Measurements from ENCODE around the gene TNNC2.

DNA sequence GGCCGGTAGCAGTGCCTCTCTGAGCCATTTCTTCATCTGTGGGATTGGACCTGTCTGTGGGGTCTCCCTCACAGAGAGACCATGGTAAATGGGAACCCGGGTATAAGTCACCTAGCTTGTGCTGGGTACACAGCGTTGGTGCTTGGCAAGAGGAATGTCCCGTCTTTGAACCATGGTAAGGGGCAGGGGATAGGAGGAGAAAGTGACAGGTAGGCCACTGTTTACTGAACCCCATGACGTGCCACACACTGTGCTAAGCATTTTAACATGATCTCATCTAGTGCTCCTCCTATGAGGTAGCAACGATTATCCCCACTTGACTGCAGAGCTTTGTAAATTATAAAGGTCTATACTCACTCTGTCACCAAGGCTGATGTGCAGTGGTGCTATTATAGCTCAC is 600 bp upstream of the TNNC2 start:
- TF ChIP-seq, protein P1, sequence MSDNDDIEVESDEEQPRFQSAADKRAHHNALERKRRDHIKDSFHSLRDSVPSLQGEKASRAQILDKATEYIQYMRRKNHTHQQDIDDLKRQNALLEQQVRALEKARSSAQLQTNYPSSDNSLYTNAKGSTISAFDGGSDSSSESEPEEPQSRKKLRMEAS (IDR thresholded peaks at IDR 0.05), result no peak
- TF ChIP-seq TAF1 (IDR thresholded peaks at IDR 0.05; ENCODE audit: low read depth) (no peak), FOXM1 (IDR thresholded peaks at IDR 0.05; ENCODE audit: borderline replicate concordance, low read depth) (no peak), RAD21 (IDR thresholded peaks at IDR 0.05; ENCODE audit: low read depth) (no peak), EP300 (IDR thresholded peaks at IDR 0.05; ENCODE audit: borderline replicate concordance) (no peak), NFIC (IDR thresholded peaks at IDR 0.05) (no peak), EGR1 (IDR thresholded peaks at IDR 0.05) (no peak)

Data from Ishikawa (cell line).